ENCODE results near the gene GRID2.

Gene GRID2

GRCh38 chr4:92658318-92658717 is 354.6 kb downstream of the GRID2 start:
- in situ Hi-C loops (cut with MboI; ENCODE audit: low sequenced_read_pairs), result no loop called here

GRCh38 chr4:92677805-92678204 is 374.0 kb downstream of the GRID2 start:
- in situ Hi-C loops (cut with MboI; ENCODE audit: low sequenced_read_pairs), result no loop called here

DNA sequence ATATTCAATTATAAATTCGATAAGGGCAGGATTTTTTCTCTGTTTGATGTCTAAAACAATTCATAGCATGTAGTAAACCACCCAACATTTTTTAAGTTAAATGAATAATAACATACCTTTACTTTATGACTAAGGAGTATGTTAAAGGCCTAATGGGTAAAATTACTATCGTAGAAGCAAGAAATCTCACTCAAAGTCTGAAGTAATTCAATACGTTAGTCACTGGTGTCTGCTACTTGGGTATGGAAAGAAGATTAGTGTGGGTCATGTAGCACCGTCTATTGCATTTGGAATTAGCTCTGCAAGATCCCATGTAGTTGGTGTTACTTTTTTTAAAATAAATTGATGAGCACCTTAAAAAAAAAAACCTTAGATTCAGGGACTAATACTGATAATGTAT is 374.5 kb downstream of the GRID2 start:
- in situ Hi-C loops (cut with MboI; ENCODE audit: low sequenced_read_pairs), result no loop called here

DNA sequence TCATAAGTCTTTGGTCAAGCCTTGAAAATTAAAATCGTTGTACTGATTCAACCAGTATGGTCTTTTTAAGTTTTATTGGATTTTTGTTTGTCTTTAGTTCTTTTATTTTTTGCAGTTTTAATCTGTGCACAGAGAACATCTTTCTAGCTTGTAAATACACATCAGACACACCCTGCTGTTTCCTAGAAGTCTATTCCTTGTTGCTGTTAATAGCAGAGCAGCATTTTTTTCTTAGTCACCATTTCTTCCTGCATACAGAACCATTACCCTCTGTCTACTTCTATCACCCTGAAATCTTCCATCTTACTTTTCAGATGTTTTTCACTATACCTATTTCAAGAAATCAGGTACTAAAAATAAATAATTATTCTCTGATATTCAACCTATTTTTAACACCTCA is 375.4 kb downstream of the GRID2 start:
- in situ Hi-C loops (cut with MboI; ENCODE audit: low sequenced_read_pairs), result no loop called here

DNA sequence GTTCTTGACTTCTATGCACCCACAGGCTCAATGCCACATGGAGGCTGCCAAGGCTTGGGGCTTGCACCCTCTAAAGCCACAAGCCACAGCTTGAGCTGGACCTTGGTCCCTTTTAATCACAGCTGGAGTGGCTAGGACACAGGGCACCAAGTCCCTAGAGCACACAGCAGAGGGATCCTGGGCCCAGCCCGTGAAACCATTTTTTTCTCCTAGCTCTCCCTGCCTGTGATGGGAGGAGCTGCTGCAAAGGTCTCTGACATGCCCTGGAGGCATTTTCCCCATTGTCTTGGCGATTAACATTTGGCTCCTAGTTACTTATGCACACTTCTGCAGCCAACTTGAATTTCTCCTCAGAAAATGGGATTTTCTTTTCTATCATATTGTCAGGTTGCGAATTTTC is 410.9 kb downstream of the GRID2 start:
- in situ Hi-C loops (cut with MboI; ENCODE audit: low sequenced_read_pairs), result no loop called here

DNA sequence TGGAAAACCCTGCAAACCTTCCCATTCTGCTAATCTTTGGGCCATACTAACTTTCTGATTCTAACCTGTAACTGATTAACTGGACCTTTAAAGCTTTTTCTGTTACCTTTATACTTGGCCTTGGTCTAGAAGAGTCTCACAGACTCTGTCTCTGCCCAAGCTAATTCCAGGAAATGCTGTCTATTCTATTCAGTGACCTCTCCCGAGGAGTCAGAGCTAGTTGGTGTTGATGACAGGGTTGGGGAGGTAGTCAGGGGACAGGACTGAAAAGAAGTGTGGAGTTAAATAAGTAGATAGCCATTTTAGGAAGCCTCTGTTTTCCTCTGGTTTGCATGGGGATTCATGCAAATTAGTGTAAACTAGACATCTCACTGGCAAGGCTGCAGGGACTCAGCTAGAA is 429.5 kb downstream of the GRID2 start:
- in situ Hi-C loops (cut with MboI; ENCODE audit: low sequenced_read_pairs), result no loop called here

- in situ Hi-C loops (cut with MboI; ENCODE audit: low sequenced_read_pairs), result no loop called here
These were observed 431.4 kb downstream of the GRID2 start for GRCh38 chr4:92735025-92735665.

DNA sequence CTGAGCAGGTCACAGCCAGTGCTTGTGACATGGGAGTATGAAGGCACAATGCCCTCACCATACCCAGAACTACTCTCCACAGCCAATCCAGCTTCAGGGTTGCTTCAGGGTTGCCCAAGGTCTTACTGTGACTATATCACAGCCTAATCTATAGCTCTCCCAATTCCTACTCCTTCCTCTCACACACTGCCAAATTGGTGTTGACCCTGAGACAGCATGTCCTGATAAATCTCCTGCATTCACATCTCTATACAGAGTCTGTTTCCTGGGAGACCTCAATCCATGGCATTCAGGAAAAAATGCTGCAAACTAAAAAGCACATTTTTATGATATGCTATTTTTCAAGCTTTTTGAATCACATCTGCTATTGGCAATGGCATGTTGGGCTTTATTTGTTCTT is 456.7 kb downstream of the GRID2 start:
- in situ Hi-C loops (cut with MboI; ENCODE audit: low sequenced_read_pairs), result no loop called here

- in situ Hi-C loops (cut with MboI; ENCODE audit: low sequenced_read_pairs), result no loop called here
These were observed 472.3 kb downstream of the GRID2 start for GRCh38 chr4:92776080-92776479.

GRCh38 chr4:92789741-92790140 is 486.0 kb downstream of the GRID2 start:
- in situ Hi-C loops (cut with MboI; ENCODE audit: low sequenced_read_pairs), result no loop called here

DNA sequence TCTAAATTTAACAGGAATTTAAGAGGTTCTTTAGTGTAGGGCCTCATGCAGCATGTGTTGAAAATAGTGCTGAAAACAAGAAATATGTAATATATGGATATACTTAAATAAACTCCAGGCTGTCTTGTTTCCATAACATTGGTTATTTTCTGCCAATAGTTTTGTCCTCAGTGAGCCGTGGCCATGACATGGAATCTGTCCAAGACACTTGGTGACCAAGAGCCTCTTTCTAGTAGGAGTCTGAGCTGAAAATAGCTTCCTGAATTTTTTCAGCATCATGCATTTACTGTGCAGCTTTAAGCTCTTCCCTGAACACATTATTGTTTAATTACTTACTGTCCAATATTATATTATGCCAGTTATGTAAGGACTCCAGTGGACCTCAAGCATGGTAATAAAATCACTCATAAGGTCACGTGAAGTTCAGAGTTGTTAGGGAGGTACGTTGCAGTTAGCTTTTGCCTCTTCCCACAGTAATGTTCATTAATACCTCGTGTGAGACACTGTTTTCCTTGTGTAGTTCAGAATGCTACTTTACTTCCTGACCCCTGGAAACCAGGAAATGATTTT is 488.2 kb downstream of the GRID2 start:
- in situ Hi-C loops (cut with MboI; ENCODE audit: low sequenced_read_pairs), result no loop called here

GRCh38 chr4:92809381-92809780 is 505.6 kb downstream of the GRID2 start:
- in situ Hi-C loops (cut with MboI; ENCODE audit: low sequenced_read_pairs), result no loop called here

GRCh38 chr4:92812652-92813051 is 508.9 kb downstream of the GRID2 start:
- in situ Hi-C loops (cut with MboI; ENCODE audit: low sequenced_read_pairs), result no loop called here

DNA sequence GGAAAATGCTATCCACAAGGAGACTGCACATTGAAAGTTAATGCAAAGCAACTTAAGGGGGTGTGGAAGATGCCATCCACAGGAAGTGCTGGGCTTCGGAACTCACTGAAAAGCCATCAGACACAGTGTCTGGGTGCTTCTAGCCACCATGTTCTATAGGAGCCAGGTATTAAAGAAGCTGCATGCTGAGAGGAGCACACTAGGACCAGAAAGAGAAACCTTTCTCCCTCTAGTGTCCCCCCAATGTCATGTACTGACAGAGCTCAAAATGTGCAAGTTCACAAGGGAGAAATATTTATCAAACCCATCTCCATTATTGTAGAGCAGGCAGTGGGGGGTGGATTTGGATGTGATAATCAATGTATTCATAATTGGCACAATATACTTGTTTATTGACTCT is 510.9 kb downstream of the GRID2 start:
- in situ Hi-C loops (cut with MboI; ENCODE audit: low sequenced_read_pairs), result no loop called here

DNA sequence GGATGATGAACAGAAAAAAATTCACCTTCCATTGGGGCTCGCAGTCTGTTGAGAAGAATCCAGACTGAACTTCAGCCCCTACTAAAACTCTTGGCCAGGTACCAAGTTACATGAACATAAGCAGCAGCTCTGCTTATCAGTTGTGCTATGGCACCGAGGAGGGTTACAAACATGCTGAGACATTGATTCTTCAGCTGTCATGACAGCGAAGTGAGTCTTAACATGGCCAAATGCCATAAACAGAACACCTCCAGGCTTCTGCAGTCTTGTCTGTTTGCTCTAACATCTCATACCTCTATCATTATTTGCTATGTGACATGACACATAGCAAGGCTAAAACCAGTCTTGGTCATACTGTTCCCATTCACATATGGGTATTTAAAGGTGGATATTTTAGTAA is 521.5 kb downstream of the GRID2 start:
- in situ Hi-C loops (cut with MboI; ENCODE audit: low sequenced_read_pairs), result no loop called here

- in situ Hi-C loops (cut with MboI; ENCODE audit: low sequenced_read_pairs), result no loop called here
These were observed 522.0 kb downstream of the GRID2 start for GRCh38 chr4:92825791-92826190.

DNA sequence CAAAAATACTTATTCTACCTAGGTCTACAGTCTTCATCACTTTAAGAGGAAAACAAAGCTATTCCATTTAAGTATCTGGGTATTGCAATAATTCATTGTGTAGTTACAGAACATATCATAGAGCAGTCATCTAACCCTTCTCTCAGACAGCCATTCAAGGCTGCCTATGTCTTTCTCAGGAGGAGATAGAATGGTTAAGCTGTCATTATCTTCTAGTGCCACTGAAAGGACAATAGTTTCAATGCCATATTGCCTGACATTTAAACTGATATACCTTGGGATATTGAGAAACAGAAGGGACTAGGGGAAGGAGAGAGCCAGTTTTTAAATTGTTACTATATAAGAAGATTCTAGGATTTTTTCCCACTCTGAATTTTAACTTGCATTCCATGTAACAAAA is 527.0 kb downstream of the GRID2 start:
- in situ Hi-C loops (cut with MboI; ENCODE audit: low sequenced_read_pairs), result no loop called here

GRCh38 chr4:92840880-92841279 is 537.1 kb downstream of the GRID2 start:
- in situ Hi-C loops (cut with MboI; ENCODE audit: low sequenced_read_pairs), result no loop called here

DNA sequence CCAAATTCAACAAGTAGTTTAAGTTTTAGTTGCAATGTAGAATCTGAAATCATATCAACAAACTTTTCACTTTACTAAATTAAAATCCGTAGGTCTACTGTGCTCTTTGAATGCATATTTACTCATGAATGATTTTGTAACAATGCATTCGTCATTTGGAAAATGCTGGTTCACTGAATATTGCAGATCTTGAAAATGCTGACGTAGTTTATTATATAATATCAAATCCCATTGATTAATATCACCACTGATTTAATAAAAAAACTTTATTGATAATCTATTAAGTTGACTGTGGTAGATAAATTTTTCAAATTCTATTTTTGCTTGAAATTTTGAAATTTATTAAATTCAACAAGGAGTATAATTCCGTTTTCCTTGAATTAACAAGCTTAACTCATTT is 540.0 kb downstream of the GRID2 start:
- in situ Hi-C loops (cut with MboI; ENCODE audit: low sequenced_read_pairs), result no loop called here

- in situ Hi-C loops (cut with MboI; ENCODE audit: low sequenced_read_pairs), result no loop called here
These were observed 543.3 kb downstream of the GRID2 start for GRCh38 chr4:92847026-92847425.

DNA sequence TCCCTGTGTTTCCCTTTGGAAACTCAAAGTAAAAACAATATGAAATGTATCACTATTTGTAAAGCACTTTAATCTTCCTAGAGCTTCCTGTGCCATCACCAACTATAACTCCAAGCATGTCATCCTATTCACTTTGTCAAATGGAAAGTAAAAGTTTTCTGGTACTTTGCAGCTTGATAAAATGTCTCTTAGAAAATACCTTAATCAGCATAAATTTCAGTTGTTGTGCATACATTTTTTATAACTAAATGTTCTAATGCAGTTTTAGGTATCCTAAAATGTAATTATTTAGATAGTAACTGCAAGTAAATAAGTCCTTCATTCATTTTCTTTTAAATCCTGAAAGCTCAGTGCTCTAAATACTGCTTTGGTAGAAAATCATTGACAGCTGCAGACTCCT is 558.7 kb downstream of the GRID2 start:
- in situ Hi-C loops (cut with MboI; ENCODE audit: low sequenced_read_pairs), result no loop called here

- in situ Hi-C loops (cut with MboI; ENCODE audit: low sequenced_read_pairs), result no loop called here
These were observed 560.3 kb downstream of the GRID2 start for GRCh38 chr4:92864096-92864495.

DNA sequence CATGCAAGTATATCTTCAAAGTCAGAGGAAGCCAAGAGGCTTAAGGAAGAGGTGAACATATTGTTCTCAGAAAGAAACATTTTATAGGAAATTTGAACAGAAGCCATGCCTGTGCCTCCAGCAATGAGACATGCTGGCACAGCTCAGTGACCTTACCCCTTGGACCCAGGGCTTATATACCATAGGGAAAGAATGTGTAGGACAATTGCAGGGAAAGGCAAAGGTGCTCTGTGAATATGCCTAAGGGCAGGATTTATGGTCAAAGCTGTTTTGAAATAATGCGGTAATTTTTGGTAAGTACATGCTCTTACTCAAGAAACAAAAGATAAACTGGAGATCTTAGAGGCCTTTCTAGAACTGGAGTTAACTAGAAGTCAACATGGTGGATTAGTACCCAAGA is 568.8 kb downstream of the GRID2 start:
- in situ Hi-C loops (cut with MboI; ENCODE audit: low sequenced_read_pairs), result no loop called here
